Astrocyte (in vitro differentiated cells and primary cell): Measurements from ENCODE around the gene RFTN1. TPM values are rescaled to one million over a fixed set of nuclear protein-coding genes. Genes with fewer than 3 reads are reported as not detected.

Experiments
- DNase-seq: peaks from one replicate; pipeline ENCODE4 v3.0.0-alpha.2; 2010; ENCODE audit warnings: low read depth
- FAIRE-seq: peaks from 2 replicates; lab custom pipeline; 2011; peaks lifted over from hg19 to GRCh38; lab: Jason Lieb, UNC
- H2AFZ ChIP-seq: 2 replicates; pipeline ENCODE4 v1.6.0; 2012; ENCODE audit warnings: low read depth, low read length, inconsistent platforms
- H3K27ac ChIP-seq: 2 replicates; pipeline ENCODE4 v1.5.1; 2011; ENCODE audit warnings: low read depth, low read length, inconsistent platforms
- H3K27me3 ChIP-seq: 2 replicates; pipeline ENCODE4 v1.6.0; 2011; ENCODE audit warnings: low read length, inconsistent platforms; ENCODE audit not compliant: insufficient read depth
- H3K36me3 ChIP-seq: 2 replicates; pipeline ENCODE4 v1.5.1; 2011; ENCODE audit warnings: low read length, inconsistent platforms; ENCODE audit not compliant: insufficient read depth
- H3K4me1 ChIP-seq: 2 replicates; pipeline ENCODE4 v1.5.1; 2011; ENCODE audit warnings: low read length, inconsistent platforms; ENCODE audit not compliant: insufficient read depth
- H3K4me2 ChIP-seq: 2 replicates; pipeline ENCODE4 v1.6.0; 2012; ENCODE audit warnings: low read length, inconsistent platforms
- H3K4me3 ChIP-seq: 2 replicates; pipeline ENCODE4 v1.5.1; 2011; ENCODE audit warnings: low read depth, mild to moderate bottlenecking, low read length, inconsistent platforms; ENCODE audit not compliant: insufficient read depth
- H3K79me2 ChIP-seq: 2 replicates; pipeline ENCODE4 v1.6.0; 2012; ENCODE audit warnings: mild to moderate bottlenecking, low read length, inconsistent platforms; ENCODE audit not compliant: insufficient read depth
- H3K9ac ChIP-seq: 2 replicates; pipeline ENCODE4 v1.6.0; 2012; ENCODE audit warnings: mild to moderate bottlenecking, low read length, inconsistent platforms
- H3K9me3 ChIP-seq: 2 replicates; pipeline ENCODE4 v1.5.1; 2012; ENCODE audit warnings: low read depth, mild to moderate bottlenecking, low read length, inconsistent platforms; ENCODE audit not compliant: insufficient read depth
- H4K20me1 ChIP-seq: 2 replicates; pipeline ENCODE4 v1.6.0; 2012; ENCODE audit warnings: low read length, inconsistent platforms; ENCODE audit not compliant: insufficient read depth
- H3K27ac Mint-ChIP-seq: one replicate; pipeline ENCODE4 v1.8.0; 2021; ENCODE audit warnings: mild to moderate bottlenecking, mixed read lengths; ENCODE audit not compliant: unreplicated experiment
- H3K27me3 Mint-ChIP-seq: one replicate; pipeline ENCODE4 v1.8.0; 2021; ENCODE audit warnings: low read depth, mixed read lengths; ENCODE audit not compliant: unreplicated experiment
- H3K36me3 Mint-ChIP-seq: one replicate; pipeline ENCODE4 v1.8.0; 2021; ENCODE audit warnings: low read depth, mixed read lengths; ENCODE audit not compliant: unreplicated experiment
- H3K4me1 Mint-ChIP-seq: one replicate; pipeline ENCODE4 v1.8.0; 2021; ENCODE audit warnings: low read depth, mixed read lengths; ENCODE audit not compliant: unreplicated experiment
- H3K4me3 Mint-ChIP-seq: one replicate; pipeline ENCODE4 v1.8.0; 2021; ENCODE audit warnings: mild to moderate bottlenecking, moderate library complexity, mixed read lengths; ENCODE audit not compliant: unreplicated experiment
- H3K9me3 Mint-ChIP-seq: one replicate; pipeline ENCODE4 v1.8.0; 2021; ENCODE audit warnings: mild to moderate bottlenecking, mixed read lengths; ENCODE audit not compliant: unreplicated experiment
- EZH2 ChIP-seq: IDR thresholded peaks from 2 replicates; pipeline ENCODE4 v1.6.1; 2012; ENCODE audit warnings: mild to moderate bottlenecking, low read length, inconsistent platforms; ENCODE audit not compliant: insufficient read depth
- total RNA-seq: library from RNA; stranded (reverse); gene quantifications from 2 replicates; pipeline ENCODE4 v1.2.1, GENCODE V29; 2021
- TF ChIP-seq, protein P1 (sequence below): IDR thresholded peaks from 2 replicates; pipeline ENCODE4 v1.5.1; 2011; ENCODE audit warnings: low read depth, mild to moderate bottlenecking, inconsistent platforms, low read length, moderate library complexity; ENCODE audit not compliant: insufficient read depth

The RFTN1 gene
- total RNA-seq, 1 donor from 2014 or later: 49.5 TPM

DNA sequence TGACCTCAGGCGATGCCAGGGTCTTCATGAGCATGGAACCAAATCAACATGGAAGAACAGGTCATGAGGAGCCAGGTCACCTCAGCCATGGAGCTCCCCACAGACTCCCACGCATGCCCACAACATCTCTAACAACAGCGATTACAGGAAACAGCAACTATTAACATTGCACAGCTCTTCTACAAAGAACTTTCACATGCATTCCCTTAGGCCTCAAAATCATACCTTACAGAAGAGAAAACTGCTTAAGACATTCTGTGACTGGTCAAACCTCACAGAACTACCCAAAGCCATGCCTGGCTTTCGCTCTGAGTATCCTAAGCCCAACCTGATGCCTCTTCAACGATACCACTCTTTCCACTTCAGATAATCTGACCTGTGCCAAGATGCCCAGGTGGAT, 130.7 kb downstream of the RFTN1 start:
- H3K4me3 Mint-ChIP-seq: no peak overlapping the region
- H3K9me3 Mint-ChIP-seq: no peaks in the 10 kb centered on the region
- H3K4me1 ChIP-seq: peaks cover 8% of the 10 kb centered on the region
- DNase-seq (no peak), FAIRE-seq (no peak)
- peaks cover 11% of the 10 kb centered on the region for H3K36me3 Mint-ChIP-seq
- no peak overlapping the region for H3K4me2 ChIP-seq
- no peak overlapping the region for H3K27ac ChIP-seq
- H2AFZ ChIP-seq: no peak overlapping the region
- peaks cover 35% of the 10 kb centered on the region for H4K20me1 ChIP-seq
- peaks cover 4% of the 10 kb centered on the region for H3K9me3 ChIP-seq
- no peaks in the 10 kb centered on the region for H3K36me3 ChIP-seq
- H3K9ac ChIP-seq: no peak overlapping the region
- TF ChIP-seq, protein P1, sequence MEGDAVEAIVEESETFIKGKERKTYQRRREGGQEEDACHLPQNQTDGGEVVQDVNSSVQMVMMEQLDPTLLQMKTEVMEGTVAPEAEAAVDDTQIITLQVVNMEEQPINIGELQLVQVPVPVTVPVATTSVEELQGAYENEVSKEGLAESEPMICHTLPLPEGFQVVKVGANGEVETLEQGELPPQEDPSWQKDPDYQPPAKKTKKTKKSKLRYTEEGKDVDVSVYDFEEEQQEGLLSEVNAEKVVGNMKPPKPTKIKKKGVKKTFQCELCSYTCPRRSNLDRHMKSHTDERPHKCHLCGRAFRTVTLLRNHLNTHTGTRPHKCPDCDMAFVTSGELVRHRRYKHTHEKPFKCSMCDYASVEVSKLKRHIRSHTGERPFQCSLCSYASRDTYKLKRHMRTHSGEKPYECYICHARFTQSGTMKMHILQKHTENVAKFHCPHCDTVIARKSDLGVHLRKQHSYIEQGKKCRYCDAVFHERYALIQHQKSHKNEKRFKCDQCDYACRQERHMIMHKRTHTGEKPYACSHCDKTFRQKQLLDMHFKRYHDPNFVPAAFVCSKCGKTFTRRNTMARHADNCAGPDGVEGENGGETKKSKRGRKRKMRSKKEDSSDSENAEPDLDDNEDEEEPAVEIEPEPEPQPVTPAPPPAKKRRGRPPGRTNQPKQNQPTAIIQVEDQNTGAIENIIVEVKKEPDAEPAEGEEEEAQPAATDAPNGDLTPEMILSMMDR: no peak
- peaks cover 10% of the 10 kb centered on the region for H3K79me2 ChIP-seq
- H3K27ac Mint-ChIP-seq: no peak overlapping the region
- no peaks in the 10 kb centered on the region for H3K27me3 Mint-ChIP-seq
- no peak overlapping the region for H3K4me3 ChIP-seq
- peaks cover 16% of the 10 kb centered on the region for H3K4me1 Mint-ChIP-seq
- no peaks in the 10 kb centered on the region for H3K27me3 ChIP-seq

DNA sequence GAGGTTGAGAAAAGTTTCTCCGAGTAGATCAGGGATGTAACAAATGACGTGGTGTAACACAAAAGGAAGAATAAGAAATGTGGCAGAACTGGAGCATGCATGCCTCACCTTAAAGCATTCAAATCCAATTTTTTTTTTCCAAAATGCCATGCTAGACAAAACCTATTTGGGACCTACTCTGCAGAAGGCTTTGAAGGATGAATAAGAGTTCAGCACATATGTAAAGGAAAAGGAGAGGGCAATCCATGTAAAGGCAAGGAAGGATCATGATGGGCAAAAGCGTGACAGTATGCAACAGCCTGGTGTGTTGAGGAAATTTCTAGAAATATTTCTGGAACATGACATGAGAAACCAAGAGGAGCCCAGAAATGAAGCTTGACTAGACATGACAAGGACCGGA, 132.1 kb downstream of the RFTN1 start:
- Mint-ChIP-seq H3K9me3 (no peaks in the 10 kb centered on the region), H3K27me3 (no peaks in the 10 kb centered on the region), H3K27ac (no peak overlapping the region), H3K4me3 (no peak overlapping the region), H3K4me1 (peaks cover 12% of the 10 kb centered on the region), H3K36me3 (peaks cover 10% of the 10 kb centered on the region)
- DNase-seq (no peak), FAIRE-seq (no peak)
- Histone ChIP-seq H2AFZ (no peak overlapping the region), H3K9ac (no peak overlapping the region), H3K4me2 (no peak overlapping the region), H3K27me3 (no peaks in the 10 kb centered on the region), H3K79me2 (peaks cover 4% of the 10 kb centered on the region), H3K9me3 (peaks cover 4% of the 10 kb centered on the region), H4K20me1 (peaks cover 21% of the 10 kb centered on the region), H3K27ac (no peak overlapping the region), H3K36me3 (peaks cover 12% of the 10 kb centered on the region), H3K4me3 (no peak overlapping the region), H3K4me1 (peaks cover 8% of the 10 kb centered on the region)
- TF ChIP-seq, protein P1: no peak
- TF ChIP-seq EZH2: no peak

DNA sequence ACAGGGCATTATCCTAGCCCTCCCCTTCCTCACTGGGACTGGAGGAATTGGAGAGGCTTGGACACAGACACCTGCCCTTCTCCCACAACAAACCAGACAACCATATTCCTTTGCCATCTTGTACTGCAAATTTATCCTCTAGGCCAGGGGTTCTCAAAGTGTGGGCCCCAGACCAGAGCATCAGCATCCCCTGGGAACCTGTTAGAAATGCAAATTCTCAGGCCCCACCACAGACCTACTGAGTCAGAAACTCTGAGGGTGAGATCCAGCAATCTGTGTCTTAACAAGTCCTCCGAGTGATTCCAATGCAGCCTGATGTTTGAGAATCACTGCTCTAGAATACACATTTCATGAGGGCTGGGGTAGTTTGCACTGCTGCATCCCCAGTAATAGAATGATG, 133.1 kb downstream of the RFTN1 start:
- peaks cover 4% of the 10 kb centered on the region for H3K9me3 ChIP-seq
- H3K27ac Mint-ChIP-seq: no peak overlapping the region
- peaks cover 17% of the 10 kb centered on the region for H4K20me1 ChIP-seq
- H3K9ac ChIP-seq: no peak overlapping the region
- peaks cover 13% of the 10 kb centered on the region for H3K36me3 ChIP-seq
- no peak overlapping the region for H3K4me3 Mint-ChIP-seq
- no peak overlapping the region for H2AFZ ChIP-seq
- FAIRE-seq: no peak
- peaks cover 4% of the 10 kb centered on the region for H3K79me2 ChIP-seq
- peaks cover 8% of the 10 kb centered on the region for H3K4me1 ChIP-seq
- no peaks in the 10 kb centered on the region for H3K27me3 Mint-ChIP-seq
- no peak overlapping the region for H3K4me3 ChIP-seq
- no peak overlapping the region for H3K27ac ChIP-seq
- peaks cover 15% of the 10 kb centered on the region for H3K36me3 Mint-ChIP-seq
- H3K4me1 Mint-ChIP-seq: peaks cover 12% of the 10 kb centered on the region
- no peaks in the 10 kb centered on the region for H3K9me3 Mint-ChIP-seq
- H3K27me3 ChIP-seq: no peaks in the 10 kb centered on the region
- no peak overlapping the region for H3K4me2 ChIP-seq
- DNase-seq: no peak
- no peak for TF ChIP-seq EZH2
- TF ChIP-seq, protein P1: no peak
